Mesenchymal stem cell (in vitro differentiated cells and primary cell): Measurements from ENCODE around the gene LAMA5.

Source experiments
- DNase-seq: peaks from one replicate; pipeline ENCODE4 v3.0.0-alpha.2; 2013
- H2AFZ ChIP-seq: one replicate; pipeline ENCODE4 v1.6.1; 2013; ENCODE audit warnings: low read depth, mild to moderate bottlenecking, control low read depth, inconsistent platforms, low read length, moderate library complexity
- H2AK5ac ChIP-seq: 2 replicates; pipeline ENCODE4 v1.6.1; 2013; ENCODE audit warnings: low read length, moderate library complexity, mild to moderate bottlenecking, inconsistent platforms; ENCODE audit not compliant: severe bottlenecking
- H2BK120ac ChIP-seq: one replicate; pipeline ENCODE4 v1.6.1; 2013; ENCODE audit warnings: low read depth, mild to moderate bottlenecking, inconsistent platforms, low read length, moderate library complexity
- H2BK12ac ChIP-seq, 2 experiments: one replicate each; pipeline ENCODE4 v1.6.1; 2013; ENCODE audit warnings: inconsistent platforms in 2 of 2, low read length in 2 of 2, mild to moderate bottlenecking in 2 of 2, moderate library complexity in 2 of 2, control low read depth in 1 of 2
- H2BK15ac ChIP-seq: one replicate; pipeline ENCODE4 v1.6.1; 2013; ENCODE audit warnings: mild to moderate bottlenecking, low read depth, inconsistent platforms; ENCODE audit not compliant: poor library complexity, severe bottlenecking
- H2BK5ac ChIP-seq: 2 replicates; pipeline ENCODE4 v1.6.1; 2013; ENCODE audit warnings: low read depth, mild to moderate bottlenecking, low read length, control low read depth, inconsistent platforms; ENCODE audit not compliant: poor library complexity, severe bottlenecking
- H3K14ac ChIP-seq, 2 experiments: one replicate each; pipeline ENCODE4 v1.6.1; 2013; ENCODE audit warnings: inconsistent platforms in 2 of 2, low read length in 2 of 2, control low read depth in 1 of 2, mild to moderate bottlenecking in 1 of 2, moderate library complexity in 1 of 2
- H3K18ac ChIP-seq, 2 experiments: one replicate each; pipeline ENCODE4 v1.6.1; 2013; ENCODE audit warnings: inconsistent platforms in 2 of 2, low read length in 2 of 2, control low read depth in 1 of 2, low read depth in 1 of 2, mild to moderate bottlenecking in 1 of 2
- H3K23ac ChIP-seq, 2 experiments: one replicate each; pipeline ENCODE4 v1.6.1; 2013; ENCODE audit warnings: inconsistent platforms in 2 of 2, low read length in 2 of 2, mild to moderate bottlenecking in 2 of 2, moderate library complexity in 2 of 2, control low read depth in 1 of 2
- H3K27ac ChIP-seq: 2 replicates; pipeline ENCODE4 v1.5.1; 2013; ENCODE audit warnings: mild to moderate bottlenecking, moderate library complexity, low read length, control low read depth, inconsistent platforms; ENCODE audit not compliant: poor library complexity, severe bottlenecking
- H3K27me3 ChIP-seq, 2 experiments: 2 replicates each; pipeline versions ENCODE4 v1.6.1 to v1.7.0; 2013; ENCODE audit warnings: low read length in 2 of 2, mild to moderate bottlenecking in 2 of 2, moderate library complexity in 2 of 2, control low read depth in 1 of 2, inconsistent platforms in 1 of 2; ENCODE audit not compliant: control insufficient read depth in 1 of 2, insufficient read depth in 1 of 2
- H3K36me3 ChIP-seq, 2 experiments: 2 replicates each; pipeline versions ENCODE4 v1.6.1 to v1.7.0; 2013; ENCODE audit warnings: low read length in 2 of 2, control low read depth in 1 of 2, inconsistent platforms in 1 of 2, low read depth in 1 of 2, mild to moderate bottlenecking in 1 of 2; ENCODE audit not compliant: insufficient read depth in 2 of 2, control insufficient read depth in 1 of 2
- H3K4ac ChIP-seq, 2 experiments: one replicate each; pipeline ENCODE4 v1.6.1; 2013; ENCODE audit warnings: inconsistent platforms in 2 of 2, low read length in 2 of 2, mild to moderate bottlenecking in 2 of 2, moderate library complexity in 2 of 2, control low read depth in 1 of 2, low read depth in 1 of 2
- H3K4me1 ChIP-seq: 2 replicates; pipeline ENCODE4 v1.6.1; 2013; ENCODE audit warnings: low read depth, low read length, control low read depth; ENCODE audit not compliant: control insufficient read depth, insufficient read depth
- H3K4me2 ChIP-seq: 2 replicates; pipeline ENCODE4 v1.6.1; 2013; ENCODE audit warnings: low read length, mild to moderate bottlenecking, inconsistent platforms; ENCODE audit not compliant: poor library complexity, severe bottlenecking
- H3K4me3 ChIP-seq, 2 experiments: 2 replicates each; pipeline versions ENCODE4 v1.5.1 to v1.7.0; 2013; ENCODE audit warnings: low read length in 2 of 2, mild to moderate bottlenecking in 2 of 2, control low read depth in 1 of 2, low read depth in 1 of 2; ENCODE audit not compliant: insufficient read depth in 1 of 2
- H3K79me1 ChIP-seq: replicated peaks from 2 replicates; pipeline ENCODE4 v1.6.1; 2013; ENCODE audit warnings: mild to moderate bottlenecking, control low read depth, low read length, inconsistent platforms; ENCODE audit not compliant: poor library complexity, severe bottlenecking
- H3K9ac ChIP-seq: 2 replicates; pipeline ENCODE4 v1.7.0; 2013; ENCODE audit warnings: mild to moderate bottlenecking, low read length, moderate library complexity
- H3K9me3 ChIP-seq: 2 replicates; pipeline ENCODE4 v1.7.0; 2013; ENCODE audit warnings: mild to moderate bottlenecking, low read length; ENCODE audit not compliant: control insufficient read depth
- H4K8ac ChIP-seq: one replicate; pipeline ENCODE4 v1.6.1; 2013; ENCODE audit warnings: inconsistent platforms, mild to moderate bottlenecking, low read length, moderate library complexity
- H4K91ac ChIP-seq: one replicate; pipeline ENCODE4 v1.6.1; 2013; ENCODE audit warnings: mild to moderate bottlenecking, low read length, inconsistent platforms
- WGBS: methylation state at CpG from one replicate; pipeline ENCODE4 v1.1.7; 2013; ENCODE audit warnings: mixed read lengths; 5-methylcytosine and 5-hydroxymethylcytosine counted together

The LAMA5 gene

DNA sequence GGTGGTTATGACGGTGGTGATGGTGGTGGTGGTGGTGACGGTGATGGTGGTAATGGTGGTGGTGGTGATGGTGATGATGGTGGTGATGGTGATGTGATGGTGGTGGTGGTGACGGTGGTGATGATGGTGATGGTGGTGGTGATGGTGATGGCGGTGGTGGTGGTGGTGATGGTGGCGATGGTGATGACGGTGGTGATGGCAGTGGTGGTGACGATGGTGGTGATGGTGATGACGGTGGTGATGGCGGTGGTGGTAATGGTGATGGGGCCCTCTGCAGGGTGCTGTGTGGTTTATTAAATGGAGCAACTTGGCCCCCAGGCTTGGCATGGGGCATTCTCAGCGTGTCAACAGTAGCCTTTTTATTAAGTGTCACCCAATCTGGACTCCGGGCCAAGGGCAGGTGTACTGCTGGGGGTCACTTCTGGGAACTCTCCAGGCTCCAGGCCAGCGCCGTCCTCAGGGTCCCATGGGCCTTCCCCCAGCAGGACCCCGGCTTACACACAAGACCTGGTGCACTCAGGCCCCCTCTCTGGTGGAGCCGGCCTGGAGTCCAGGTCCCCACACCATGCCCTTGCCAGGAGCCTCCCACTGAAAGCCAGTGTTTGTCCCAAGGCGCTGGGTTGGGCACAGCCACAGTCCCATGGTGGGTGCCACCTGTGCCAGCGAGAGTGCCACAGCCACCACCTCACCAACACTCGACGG is 31.2 kb upstream of the LAMA5 start:
- WGBS: 93% methylated on average over 19 of the region's 19 CpGs
- Histone ChIP-seq H2BK5ac (no peak overlapping the region), H2BK120ac (no peak overlapping the region)

GRCh38 chr20:62396367-62397239 is 29.5 kb upstream of the LAMA5 start:
- Histone ChIP-seq H3K18ac (no peak overlapping the region), H3K4ac (no peak overlapping the region), H3K14ac (no peak overlapping the region), H3K79me1 (peaks cover 16% of the 10 kb centered on the region), H3K27me3 (no peaks in the 10 kb centered on the region), H2AFZ (no peak overlapping the region), H3K4me1 (peaks cover 1% of the 10 kb centered on the region), H3K9me3 (no peaks in the 10 kb centered on the region), H2BK5ac (no peak overlapping the region), H3K36me3 (peaks cover 25 to 83% of the 10 kb centered on the region in 2 experiments), H3K4me3 (no peak overlapping the region), H4K91ac (no peak overlapping the region), H3K9ac (no peak overlapping the region), H3K23ac (no peak overlapping the region), H4K8ac (no peak overlapping the region), H3K4me2 (no peak overlapping the region), H3K27ac (no peak overlapping the region), H2BK120ac (no peak overlapping the region), H2BK12ac (no peak overlapping the region), H2AK5ac (no peak overlapping the region), H2BK15ac (no peak overlapping the region)
- 93% methylated on average over 35 of the region's 35 CpGs for WGBS
- DNase-seq: no peak

More for the DNA sequence above, 31.2 kb upstream of the LAMA5 start:
- H3K23ac ChIP-seq: no peak overlapping the region
- H3K9ac ChIP-seq: no peak overlapping the region
- no peak overlapping the region for H3K27ac ChIP-seq
- no peak overlapping the region for H4K8ac ChIP-seq
- H3K79me1 ChIP-seq: peaks cover 10% of the 10 kb centered on the region
- no peak overlapping the region for H3K14ac ChIP-seq
- H2BK15ac ChIP-seq: no peak overlapping the region
- H4K91ac ChIP-seq: no peak overlapping the region
- H2AK5ac ChIP-seq: no peak overlapping the region
- H3K9me3 ChIP-seq: no peaks in the 10 kb centered on the region
- peaks cover 1% of the 10 kb centered on the region for H3K4me1 ChIP-seq
- H3K4me2 ChIP-seq: no peak overlapping the region
- H3K4ac ChIP-seq: no peak overlapping the region
- no peaks in the 10 kb centered on the region for H3K27me3 ChIP-seq
- H2BK12ac ChIP-seq: no peak overlapping the region
- DNase-seq: no peak
- H3K18ac ChIP-seq: no peak overlapping the region
- H2AFZ ChIP-seq: no peak overlapping the region
- H3K4me3 ChIP-seq: no peak overlapping the region
- H3K36me3 ChIP-seq: peaks cover 15 to 80% of the 10 kb centered on the region in 2 experiments

- Histone ChIP-seq H3K36me3 (peaks cover 35 to 85% of the 10 kb centered on the region in 2 experiments), H3K9ac (no peak overlapping the region), H3K9me3 (no peaks in the 10 kb centered on the region), H2BK120ac (no peak overlapping the region), H3K4ac (no peak overlapping the region), H3K4me2 (no peak overlapping the region), H3K18ac (no peak overlapping the region), H2BK12ac (no peak overlapping the region), H2AK5ac (no peak overlapping the region), H2BK5ac (no peak overlapping the region), H3K4me3 (no peak overlapping the region), H3K14ac (no peak overlapping the region), H3K23ac (peak overlapping the region in 1 of 2 experiments; percentile 25), H2AFZ (no peak overlapping the region), H4K91ac (no peak overlapping the region), H3K4me1 (no peaks in the 10 kb centered on the region), H3K27me3 (no peaks in the 10 kb centered on the region), H4K8ac (no peak overlapping the region), H2BK15ac (no peak overlapping the region), H3K79me1 (peaks cover 15% of the 10 kb centered on the region), H3K27ac (no peak overlapping the region)
- no peak for DNase-seq
- 92% methylated on average over 27 of the region's 27 CpGs for WGBS
These were observed 28.5 kb upstream of the LAMA5 start for GRCh38 chr20:62395311-62396242.
